ENCODE data around the gene RBM3. TPM values are rescaled to one million over a fixed set of nuclear protein-coding genes. Genes with fewer than 3 reads are reported as not detected.
"Not testable (repeated sequence)": the region's sequence is repeated elsewhere in the genome, so short reads cannot be mapped to it uniquely, and the experiment has no call there.

RBM3 gene
- total RNA-seq (47.8 and 70.8 TPM in 2 replicates), polyA plus RNA-seq (45.2 and 65.7 TPM in 2 replicates)

- no peaks in the 10 kb centered on the region for H3K9me3 ChIP-seq (ENCODE audit: low read depth)
- peaks cover 18% of the 10 kb centered on the region for H3K36me3 ChIP-seq
- H3K27me3 ChIP-seq = no peaks in the 10 kb centered on the region
- peak; percentile 46 for TF ChIP-seq CTCF (IDR thresholded peaks at IDR 0.05; ENCODE audit: low read depth, low read length)
- DNase-seq (ENCODE audit: low read depth in 1 of 2, low spot score in 1 of 2) = peak; percentile 84 to 95
- H3K27ac ChIP-seq = peak within 1 kb of the TSS; percentile 99
- peak within 1 kb of the TSS; percentile 83 for H3K4me3 ChIP-seq
- H3K4me1 ChIP-seq (ENCODE audit: low read depth) = no peaks in the 10 kb centered on the region
Observed at GRCh38 chrX:48574270-48575266, at the start of gene RBM3. Gene RBM3, plus strand, starts transcription at chrX:48574484. Its CDS starts 697 bp downstream, at chrX:48575181.

- not testable (repeated sequence) for H3K4me3 ChIP-seq; H3K9me3 ChIP-seq (ENCODE audit: low read depth); H3K36me3 ChIP-seq; H3K27ac ChIP-seq; H3K4me1 ChIP-seq (ENCODE audit: low read depth); H3K27me3 ChIP-seq
- DNase-seq (ENCODE audit: low read depth in 1 of 2, low spot score in 1 of 2) = peak in 1 of 2 donors; percentile 60
Observed at GRCh38 chrX:48525853-48526252, 48.4 kb upstream of the RBM3 start.

DNA sequence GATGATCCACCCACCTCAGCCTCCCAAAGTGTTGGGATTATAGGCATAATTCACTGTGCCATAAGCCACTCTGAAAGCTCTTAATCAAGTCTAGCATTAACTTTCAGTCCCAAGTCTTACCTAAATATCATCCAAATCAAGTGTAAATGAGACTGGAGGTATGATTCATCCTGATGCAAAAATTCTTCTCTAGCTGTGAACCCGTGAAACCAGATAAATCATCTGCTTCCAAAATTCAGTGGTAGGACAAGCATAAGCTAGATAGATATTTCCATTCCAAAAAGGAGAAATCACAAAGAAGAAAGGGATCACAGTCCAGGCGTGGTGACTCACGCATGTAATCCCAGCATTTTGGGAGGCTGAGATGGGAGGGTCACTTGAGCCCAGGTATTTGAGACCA lies 43.5 kb upstream of the RBM3 start:
- no peaks in the 10 kb centered on the region for H3K9me3 ChIP-seq (ENCODE audit: low read depth)
- no peak overlapping the region for H3K27ac ChIP-seq
- no peak overlapping the region for H3K4me3 ChIP-seq
- H3K27me3 ChIP-seq = no peaks in the 10 kb centered on the region
- DNase-seq (ENCODE audit: low read depth in 1 of 2, low spot score in 1 of 2) = no peak
- H3K36me3 ChIP-seq = no peaks in the 10 kb centered on the region
- no peaks in the 10 kb centered on the region for H3K4me1 ChIP-seq (ENCODE audit: low read depth)
- no peak for TF ChIP-seq CTCF (IDR thresholded peaks at IDR 0.05; ENCODE audit: low read depth, low read length)

DNA sequence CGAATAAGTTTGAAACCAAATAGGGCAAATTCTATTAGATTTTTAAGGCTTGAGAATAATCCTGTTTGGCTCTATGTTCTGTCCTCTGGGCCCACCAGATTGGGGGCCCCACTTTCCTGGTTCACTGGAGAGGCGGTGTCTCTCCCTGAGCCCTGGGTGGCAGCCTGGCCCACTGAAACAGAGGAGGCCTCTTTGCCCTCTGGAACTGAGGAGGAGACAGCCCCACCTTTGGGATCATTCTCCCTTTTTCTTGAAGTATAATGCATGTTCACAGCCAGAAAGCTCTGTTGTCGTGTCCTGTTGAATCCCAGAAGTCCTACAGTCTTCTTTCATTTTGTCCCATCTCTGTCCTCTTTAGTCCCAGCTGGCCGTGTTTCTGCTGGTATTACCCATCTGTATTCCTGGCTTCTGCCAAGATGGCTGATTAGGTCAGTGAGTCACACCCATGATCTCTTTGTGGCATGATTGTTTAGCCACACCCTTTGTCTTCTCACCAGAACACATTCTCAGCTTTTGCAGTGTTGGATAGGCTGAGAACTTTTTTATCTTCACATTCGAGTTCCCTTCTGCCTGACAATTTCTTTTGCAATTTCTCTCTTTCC lies 42.8 kb upstream of the RBM3 start:
- no peaks in the 10 kb centered on the region for H3K9me3 ChIP-seq (ENCODE audit: low read depth)
- no peaks in the 10 kb centered on the region for H3K4me1 ChIP-seq (ENCODE audit: low read depth)
- DNase-seq (ENCODE audit: low read depth in 1 of 2, low spot score in 1 of 2) = peak in 1 of 2 donors; percentile 75
- no peak overlapping the region for H3K4me3 ChIP-seq
- no peaks in the 10 kb centered on the region for H3K27me3 ChIP-seq
- TF ChIP-seq CTCF (IDR thresholded peaks at IDR 0.05; ENCODE audit: low read depth, low read length) = no peak
- H3K27ac ChIP-seq = peak overlapping the region; percentile 34
- H3K36me3 ChIP-seq = no peaks in the 10 kb centered on the region

DNA sequence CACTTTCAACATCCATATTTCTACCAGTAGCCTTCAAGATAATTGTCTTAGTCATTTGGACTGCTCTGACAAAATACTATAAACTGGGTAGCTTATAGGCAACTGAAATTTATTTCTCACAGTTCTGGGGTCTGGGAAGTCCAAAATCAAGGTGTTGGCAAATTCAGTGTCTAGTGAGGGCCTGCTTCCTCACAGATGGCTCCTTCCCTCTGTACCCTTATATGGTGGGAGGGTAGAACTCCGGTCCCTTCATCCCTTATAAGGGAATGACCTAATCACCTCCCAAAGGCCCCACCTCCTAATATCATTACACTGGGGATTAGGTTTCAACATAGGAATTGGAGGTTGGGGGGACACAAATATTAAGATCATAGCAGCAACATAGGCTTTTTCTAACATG lies 42.1 kb upstream of the RBM3 start:
- Histone ChIP-seq H3K27me3 (no peaks in the 10 kb centered on the region), H3K4me1 (ENCODE audit: low read depth) (no peaks in the 10 kb centered on the region), H3K9me3 (ENCODE audit: low read depth) (no peaks in the 10 kb centered on the region), H3K4me3 (no peak overlapping the region), H3K27ac (peak overlapping the region; percentile 34), H3K36me3 (no peaks in the 10 kb centered on the region)
- TF ChIP-seq CTCF (IDR thresholded peaks at IDR 0.05; ENCODE audit: low read depth, low read length) = no peak
- DNase-seq (ENCODE audit: low read depth in 1 of 2, low spot score in 1 of 2) = peak in 1 of 2 donors; percentile 12

- Histone ChIP-seq H3K27ac (no peak overlapping the region), H3K4me1 (ENCODE audit: low read depth) (no peaks in the 10 kb centered on the region), H3K36me3 (no peaks in the 10 kb centered on the region), H3K9me3 (ENCODE audit: low read depth) (no peaks in the 10 kb centered on the region), H3K4me3 (no peak overlapping the region), H3K27me3 (no peaks in the 10 kb centered on the region)
- DNase-seq (ENCODE audit: low read depth in 1 of 2, low spot score in 1 of 2) = no peak
- TF ChIP-seq CTCF (IDR thresholded peaks at IDR 0.05; ENCODE audit: low read depth, low read length) = no peak
Observed at GRCh38 chrX:48533165-48533564, 41.1 kb upstream of the RBM3 start.

All from cardiac muscle cell (in vitro differentiated cells and primary cell).